ENCODE data around the gene FEN1. TPM values are rescaled to one million over a fixed set of nuclear protein-coding genes. Genes with fewer than 3 reads are reported as not detected.

FEN1 gene
- total and polyA plus RNA-seq, 2 of the 13 experiments (the other 11 are each of a cell fraction or from before 2014, with no cell fraction given): 12.4 to 102 TPM

GRCh38 chr11:61768376-61769076, 24.2 kb upstream of the FEN1 start:
- peak overlapping the region; percentile 46 to 66 (median 56); a peak in 5 of 6 replicates for H3K4me3 ChIP-seq (replicated peaks in 1 of 3; ENCODE audit: insufficient read depth in 1 of 3, low read depth in 2 of 3, low read length in 3 of 3)
- peaks cover 81% of the 10 kb centered on the region for H3K4me1 ChIP-seq (ENCODE audit: insufficient read depth, low read length)
- ATAC-seq (peak; percentile 1; the same call in 2 of the 3 replicates), FAIRE-seq (no peak), DNase-seq (ENCODE audit: low spot score) (no peak)
- no peaks in the 10 kb centered on the region for H3K79me2 ChIP-seq (ENCODE audit: insufficient read depth, low read length)
- no TSS peak for BruUV-seq (replicated peaks)
- H3K9me3 ChIP-seq (ENCODE audit: low read length): no peaks in the 10 kb centered on the region
- WGBS (ENCODE audit: low lambda C conversion rate): 29% methylated on average over 5 of the region's 11 CpGs
- H4K20me1 ChIP-seq (ENCODE audit: insufficient read depth, low read length): no peaks in the 10 kb centered on the region
- H3K36me3 ChIP-seq (replicated peaks in 1 of 2; ENCODE audit: control insufficient read depth in 1 of 2, insufficient read depth in 2 of 2, low read length in 2 of 2): peaks cover 0 to 4% of the 10 kb centered on the region in 2 experiments; a peak in 1 of 5 replicates
- CTCF ChIA-PET (ENCODE audit: low intra/inter-chr PET ratio, low total read pairs): interaction anchor here (1.5 to 2.7 kb wide), 3 partner anchors 13 to 20 kb away, joined by 8 to 47 read pairs (median 25); partner anchors contain the start of gene MYRF
- H3K4me2 ChIP-seq (ENCODE audit: low read depth, low read length): peak overlapping the region; percentile 91
- POLR2A ChIA-PET: interaction anchor here (1.0 to 5.5 kb wide), 7 partner anchors 9 to 181 kb away, joined by 3 to 92 read pairs (median 11); partner anchors contain the start of genes FEN1 and TMEM258
- peak overlapping the region; percentile 91 for H3K27ac ChIP-seq (ENCODE audit: extremely low read length, insufficient read depth, low read length)
- intact Hi-C loops (cut with micrococcal nuclease; ENCODE audit: unreplicated experiment): loop anchor here (2.0 kb wide), 1 partner anchor 20 kb away; no protein-coding TSS in a partner anchor
- peak overlapping the region; percentile 76 for H3K9ac ChIP-seq (ENCODE audit: insufficient read depth, low read depth, low read length)
- H3K27me3 ChIP-seq (ENCODE audit: control insufficient read depth in 1 of 2, insufficient read depth in 2 of 2, low read length in 2 of 2): no peaks in the 10 kb centered on the region; a peak in 1 of 5 replicates
- no peak overlapping the region for H2AFZ ChIP-seq (ENCODE audit: low read length)
- in situ Hi-C loops (cut with HindIII; ENCODE audit: extremely low pct_ligation_motif_present, low pct_unique_long_range_greater_than_20kb): no loop called here
- no peak for TF ChIP-seq ZNF556 (CRISPR knock-in tag; IDR thresholded peaks at IDR 0.05; ENCODE audit: borderline replicate concordance)
- no peak for TF ChIP-seq FOSL2 (CRISPR knock-in tag; IDR thresholded peaks at IDR 0.05)
- TF ChIP-seq ZNF597 (CRISPR knock-in tag; IDR thresholded peaks at IDR 0.05): no peak
- 0 out of 2 replicates have a peak, but pooled peaks have one; percentile 54 for TF ChIP-seq CSRNP1 (CRISPR knock-in tag; IDR thresholded peaks at IDR 0.05)
- no peak for TF ChIP-seq ASH2L (IDR thresholded peaks at IDR 0.05; ENCODE audit: insufficient read length, low read depth, low read length)
- TF ChIP-seq ZNF891 (CRISPR knock-in tag; IDR thresholded peaks at IDR 0.05): no peak
- no peak for TF ChIP-seq GFI1 (CRISPR knock-in tag; IDR thresholded peaks at IDR 0.05; ENCODE audit: borderline replicate concordance)
- 0 out of 2 replicates have a peak, but pooled peaks have one; percentile 33 for TF ChIP-seq SALL1 (CRISPR knock-in tag; IDR thresholded peaks at IDR 0.05)
- no peak for TF ChIP-seq KIAA2018 (CRISPR knock-in tag; IDR thresholded peaks at IDR 0.05; ENCODE audit: borderline replicate concordance)
- no peak for TF ChIP-seq PAF1 (CRISPR knock-in tag; IDR thresholded peaks at IDR 0.05)
- TF ChIP-seq DR1 (CRISPR knock-in tag; IDR thresholded peaks at IDR 0.05): no peak
